ENCODE data around the gene PCSK9.

Gene PCSK9

DNA sequence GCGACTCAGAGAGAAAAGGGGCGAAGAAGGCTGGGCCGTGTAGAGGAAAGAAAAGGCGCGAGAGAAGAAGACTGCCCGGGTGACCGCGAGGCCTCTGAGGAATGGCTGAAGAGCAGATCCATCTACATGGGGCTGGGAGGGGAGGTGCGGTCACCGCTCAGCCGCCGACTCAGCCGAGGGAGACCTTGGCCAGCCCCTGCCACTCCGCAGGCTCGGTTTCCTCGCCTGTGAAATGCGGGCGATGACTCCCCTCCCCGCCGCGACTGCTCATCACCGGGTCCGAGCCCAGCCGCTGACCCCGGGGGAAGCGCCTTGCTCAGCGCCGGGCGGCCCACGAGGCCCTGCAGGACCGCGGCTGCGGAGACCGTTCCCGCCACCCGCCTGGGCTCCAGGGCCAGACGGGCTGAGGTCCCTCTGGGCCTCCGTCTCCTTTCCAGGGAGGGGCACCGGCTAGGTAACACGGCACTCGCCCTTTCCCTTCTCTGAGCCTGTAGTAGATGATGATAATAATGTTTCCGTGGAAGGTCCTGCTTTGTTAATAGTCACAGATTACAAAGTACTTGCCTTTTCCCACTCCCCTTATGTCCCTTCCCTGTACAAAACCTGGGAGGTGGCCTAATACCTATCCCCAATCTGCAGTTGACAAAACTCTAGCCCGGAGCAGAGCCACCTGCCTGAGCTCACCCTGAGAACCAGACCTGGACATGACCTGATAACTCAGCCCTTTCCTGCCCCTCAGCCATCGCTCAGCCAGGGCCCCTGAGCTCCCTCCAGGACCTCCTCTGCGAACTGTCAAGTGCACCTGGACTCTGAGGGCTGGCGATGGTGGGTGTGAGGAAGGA is 42.3 kb upstream of the PCSK9 start:
- Histone ChIP-seq H3K27ac (ENCODE audit: low read depth, low read length) (no peak overlapping the region), H3K4me3 (ENCODE audit: low read depth, low read length) (peak overlapping the region; percentile 62), H3K36me3 (ENCODE audit: control insufficient read depth, insufficient read depth, low read length) (no peaks in the 10 kb centered on the region), H3K4me1 (ENCODE audit: control insufficient read depth, insufficient read depth, low read length) (peaks cover 35% of the 10 kb centered on the region), H3K9me3 (ENCODE audit: control insufficient read depth, insufficient read depth, low read length) (no peaks in the 10 kb centered on the region), H3K27me3 (ENCODE audit: control insufficient read depth, insufficient read depth, low read length) (peaks cover 60% of the 10 kb centered on the region), H3K9ac (ENCODE audit: low read depth, low read length) (no peak overlapping the region)

DNA sequence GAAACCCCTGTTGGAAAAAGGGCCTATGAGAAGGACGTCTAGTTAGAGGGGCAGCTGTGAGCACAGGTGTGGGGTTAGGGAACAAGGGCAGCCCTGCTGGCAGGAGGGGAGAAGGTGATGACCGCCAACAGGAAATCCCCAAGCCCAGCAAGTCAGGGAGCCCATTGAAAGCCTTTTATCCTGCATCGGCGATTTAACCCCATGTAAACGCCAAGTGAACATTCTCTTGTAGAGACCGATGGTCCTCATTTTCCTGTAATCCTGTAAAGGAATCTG is 41.7 kb upstream of the PCSK9 start:
- H3K4me1 ChIP-seq (ENCODE audit: control insufficient read depth, insufficient read depth, low read length), result peaks cover 35% of the 10 kb centered on the region
- H3K27ac ChIP-seq (ENCODE audit: low read depth, low read length), result no peak overlapping the region
- 0 out of 2 replicates have a peak overlapping the region, but pooled peaks have one; percentile 62 for H3K4me3 ChIP-seq (ENCODE audit: low read depth, low read length)
- no peaks in the 10 kb centered on the region for H3K9me3 ChIP-seq (ENCODE audit: control insufficient read depth, insufficient read depth, low read length)
- no peaks in the 10 kb centered on the region for H3K36me3 ChIP-seq (ENCODE audit: control insufficient read depth, insufficient read depth, low read length)
- H3K27me3 ChIP-seq (ENCODE audit: control insufficient read depth, insufficient read depth, low read length), result peaks cover 64% of the 10 kb centered on the region
- no peak overlapping the region for H3K9ac ChIP-seq (ENCODE audit: low read depth, low read length)

DNA sequence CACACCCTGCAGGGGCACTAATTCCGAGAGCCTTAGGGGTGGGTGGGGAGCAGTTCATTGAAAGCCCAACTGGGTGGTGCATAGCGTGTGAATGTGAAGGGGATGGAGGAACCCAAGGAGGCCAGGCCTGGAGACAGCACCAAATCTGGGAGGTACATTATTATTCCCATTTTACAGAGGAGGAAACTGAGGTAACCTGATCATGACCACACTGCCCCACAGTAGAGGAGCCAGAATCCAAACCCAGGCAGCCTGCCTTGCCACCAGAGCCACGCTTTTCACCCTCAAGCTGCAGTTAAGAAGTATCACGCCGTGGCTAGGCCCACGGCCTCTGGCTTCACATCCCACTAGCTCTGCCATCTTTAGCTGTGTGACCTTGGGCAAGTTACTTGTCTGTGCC is 41.2 kb upstream of the PCSK9 start:
- H3K9ac ChIP-seq (ENCODE audit: low read depth, low read length), result no peak overlapping the region
- peaks cover 35% of the 10 kb centered on the region for H3K4me1 ChIP-seq (ENCODE audit: control insufficient read depth, insufficient read depth, low read length)
- no peaks in the 10 kb centered on the region for H3K36me3 ChIP-seq (ENCODE audit: control insufficient read depth, insufficient read depth, low read length)
- no peak overlapping the region for H3K27ac ChIP-seq (ENCODE audit: low read depth, low read length)
- no peaks in the 10 kb centered on the region for H3K9me3 ChIP-seq (ENCODE audit: control insufficient read depth, insufficient read depth, low read length)
- no peak overlapping the region for H3K4me3 ChIP-seq (ENCODE audit: low read depth, low read length)
- peaks cover 65% of the 10 kb centered on the region for H3K27me3 ChIP-seq (ENCODE audit: control insufficient read depth, insufficient read depth, low read length)

DNA sequence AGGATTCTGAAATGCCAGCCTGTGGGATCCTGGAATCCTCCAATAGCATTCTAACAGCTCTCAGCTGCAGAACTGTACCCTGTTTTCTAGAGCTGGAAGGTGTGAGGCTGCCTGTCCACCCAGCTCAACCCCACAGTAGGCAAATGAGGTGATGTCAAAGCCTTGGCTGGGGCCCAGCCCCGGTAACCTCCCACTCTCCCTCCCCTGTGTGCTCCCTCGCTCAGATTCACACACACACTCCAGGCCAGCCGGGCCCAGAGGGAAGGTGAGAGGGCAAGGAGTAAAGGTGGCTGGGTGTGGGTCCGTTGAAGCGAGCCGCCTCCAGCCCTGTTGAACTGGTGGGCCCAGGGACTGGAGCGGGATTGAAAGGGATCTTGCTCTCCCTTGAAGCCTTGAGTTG is 40.7 kb upstream of the PCSK9 start, which contains the start of gene BSND:
TSS of gene BSND (plus strand) at position 257 of the 400 bp plus-strand sequence. CDS start 254 bp downstream, outside the sequence.
- Histone ChIP-seq H3K9ac (ENCODE audit: low read depth, low read length) (no peak within 1 kb of the TSS), H3K4me3 (ENCODE audit: low read depth, low read length) (no peak within 1 kb of the TSS), H3K27me3 (ENCODE audit: control insufficient read depth, insufficient read depth, low read length) (peaks cover 65% of the 10 kb centered on the region), H3K9me3 (ENCODE audit: control insufficient read depth, insufficient read depth, low read length) (no peaks in the 10 kb centered on the region), H3K36me3 (ENCODE audit: control insufficient read depth, insufficient read depth, low read length) (no peaks in the 10 kb centered on the region), H3K27ac (ENCODE audit: low read depth, low read length) (no peak within 1 kb of the TSS), H3K4me1 (ENCODE audit: control insufficient read depth, insufficient read depth, low read length) (peaks cover 35% of the 10 kb centered on the region)

DNA sequence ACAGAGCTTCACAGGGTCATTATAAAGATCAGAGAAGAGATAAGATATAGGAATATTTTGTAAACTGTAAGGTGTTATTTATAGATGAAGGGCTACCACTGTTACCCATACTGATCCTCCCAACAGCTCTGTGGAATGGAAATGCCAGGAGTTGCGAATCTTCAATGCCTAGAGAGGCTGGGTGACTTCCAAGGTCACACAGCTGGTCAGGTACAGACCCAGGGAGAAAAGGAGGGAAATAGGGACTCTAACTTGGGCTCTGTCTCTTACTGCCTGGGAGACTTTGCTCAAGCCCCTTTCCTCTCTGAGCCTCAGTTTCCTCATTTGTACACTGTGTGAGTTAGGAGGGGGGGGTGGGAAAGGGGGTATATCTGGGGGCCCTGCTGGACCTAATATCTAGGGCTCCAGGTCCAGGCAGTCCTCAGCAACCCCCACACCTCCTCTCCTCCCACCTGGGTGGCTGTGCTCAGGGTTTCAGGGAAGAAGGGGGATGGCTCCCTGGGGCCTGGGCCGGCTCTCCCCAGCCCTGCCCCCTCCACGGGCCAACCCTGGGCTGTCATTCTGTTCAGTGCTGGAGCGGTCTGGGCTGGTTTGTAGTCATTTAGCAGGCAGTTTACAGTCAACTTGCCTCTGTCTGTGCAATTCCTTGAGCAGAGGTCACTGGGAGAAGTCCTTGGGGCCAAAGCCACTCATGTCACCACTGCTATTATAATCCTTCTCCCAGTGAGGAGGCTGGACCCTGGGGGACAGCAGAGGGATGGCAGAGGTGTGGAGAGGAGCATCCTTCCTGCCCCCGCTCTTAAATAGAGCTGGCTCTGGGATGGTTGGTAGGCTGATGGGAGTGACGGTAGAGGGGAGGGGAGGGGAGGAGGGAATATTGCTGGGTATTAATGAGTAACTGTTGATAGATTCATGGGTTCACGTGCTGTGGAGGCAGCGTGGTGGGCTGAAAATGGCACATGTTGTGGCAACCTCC is 39.0 kb upstream of the PCSK9 start:
- peaks cover 65% of the 10 kb centered on the region for H3K27me3 ChIP-seq (ENCODE audit: control insufficient read depth, insufficient read depth, low read length)
- H3K9me3 ChIP-seq (ENCODE audit: control insufficient read depth, insufficient read depth, low read length), result no peaks in the 10 kb centered on the region

DNA sequence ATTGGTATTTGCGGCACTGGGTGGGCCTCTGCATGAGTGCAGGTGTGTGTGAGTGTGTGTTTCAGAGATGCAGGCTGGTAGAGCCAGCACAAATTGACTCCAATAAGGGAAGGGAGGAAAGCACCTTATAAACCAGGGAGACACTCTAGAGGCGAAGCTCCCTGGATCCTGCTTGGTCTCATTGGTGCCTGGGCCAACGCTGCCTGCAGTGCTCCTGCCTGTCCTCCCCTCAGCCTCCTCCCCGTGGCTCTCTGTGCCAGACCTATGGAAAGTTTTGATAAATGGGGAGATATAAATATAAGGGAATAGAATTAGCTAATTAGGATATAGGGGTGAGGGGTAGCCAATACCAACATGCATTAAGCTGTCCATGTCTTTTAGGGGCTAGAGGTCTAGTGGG is 38.0 kb upstream of the PCSK9 start:
- peaks cover 58% of the 10 kb centered on the region for H3K27me3 ChIP-seq (ENCODE audit: control insufficient read depth, insufficient read depth, low read length)
- no peak overlapping the region for H3K4me3 ChIP-seq (ENCODE audit: low read depth, low read length)
- no peaks in the 10 kb centered on the region for H3K36me3 ChIP-seq (ENCODE audit: control insufficient read depth, insufficient read depth, low read length)
- H3K9ac ChIP-seq (ENCODE audit: low read depth, low read length), result no peak overlapping the region
- H3K27ac ChIP-seq (ENCODE audit: low read depth, low read length), result no peak overlapping the region
- H3K9me3 ChIP-seq (ENCODE audit: control insufficient read depth, insufficient read depth, low read length), result no peaks in the 10 kb centered on the region
- peaks cover 15% of the 10 kb centered on the region for H3K4me1 ChIP-seq (ENCODE audit: control insufficient read depth, insufficient read depth, low read length)

More for the DNA sequence above, 39.0 kb upstream of the PCSK9 start:
- Histone ChIP-seq H3K4me3 (ENCODE audit: low read depth, low read length) (no peak overlapping the region), H3K27ac (ENCODE audit: low read depth, low read length) (no peak overlapping the region), H3K9ac (ENCODE audit: low read depth, low read length) (no peak overlapping the region), H3K36me3 (ENCODE audit: control insufficient read depth, insufficient read depth, low read length) (no peaks in the 10 kb centered on the region), H3K4me1 (ENCODE audit: control insufficient read depth, insufficient read depth, low read length) (peaks cover 19% of the 10 kb centered on the region)

DNA sequence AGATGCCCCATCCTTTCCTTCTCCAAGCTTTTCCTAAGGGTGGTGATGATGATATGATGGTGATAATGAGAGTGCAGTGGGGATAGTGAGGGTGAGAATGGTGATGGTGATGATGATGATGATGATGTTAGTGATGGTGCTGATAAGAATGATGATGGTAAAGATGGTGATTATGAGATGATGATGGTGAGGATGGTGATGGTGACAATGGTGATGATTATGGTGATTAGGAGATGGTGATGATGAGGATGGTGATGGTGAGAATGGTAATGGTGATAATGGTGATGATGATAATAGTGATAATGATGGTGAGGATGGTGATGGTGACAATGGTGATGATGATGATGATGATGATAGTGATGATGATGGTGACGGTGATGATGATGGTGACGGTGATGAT is 36.7 kb upstream of the PCSK9 start:
- H3K4me1 ChIP-seq (ENCODE audit: control insufficient read depth, insufficient read depth, low read length), result peaks cover 6% of the 10 kb centered on the region; the same call in 1 of the 2 replicates
- no peaks in the 10 kb centered on the region for H3K36me3 ChIP-seq (ENCODE audit: control insufficient read depth, insufficient read depth, low read length)
- no peak overlapping the region for H3K27ac ChIP-seq (ENCODE audit: low read depth, low read length)
- no peaks in the 10 kb centered on the region for H3K9me3 ChIP-seq (ENCODE audit: control insufficient read depth, insufficient read depth, low read length)
- peaks cover 46% of the 10 kb centered on the region for H3K27me3 ChIP-seq (ENCODE audit: control insufficient read depth, insufficient read depth, low read length)
- no peak overlapping the region for H3K4me3 ChIP-seq (ENCODE audit: low read depth, low read length)
- H3K9ac ChIP-seq (ENCODE audit: low read depth, low read length), result no peak overlapping the region

DNA sequence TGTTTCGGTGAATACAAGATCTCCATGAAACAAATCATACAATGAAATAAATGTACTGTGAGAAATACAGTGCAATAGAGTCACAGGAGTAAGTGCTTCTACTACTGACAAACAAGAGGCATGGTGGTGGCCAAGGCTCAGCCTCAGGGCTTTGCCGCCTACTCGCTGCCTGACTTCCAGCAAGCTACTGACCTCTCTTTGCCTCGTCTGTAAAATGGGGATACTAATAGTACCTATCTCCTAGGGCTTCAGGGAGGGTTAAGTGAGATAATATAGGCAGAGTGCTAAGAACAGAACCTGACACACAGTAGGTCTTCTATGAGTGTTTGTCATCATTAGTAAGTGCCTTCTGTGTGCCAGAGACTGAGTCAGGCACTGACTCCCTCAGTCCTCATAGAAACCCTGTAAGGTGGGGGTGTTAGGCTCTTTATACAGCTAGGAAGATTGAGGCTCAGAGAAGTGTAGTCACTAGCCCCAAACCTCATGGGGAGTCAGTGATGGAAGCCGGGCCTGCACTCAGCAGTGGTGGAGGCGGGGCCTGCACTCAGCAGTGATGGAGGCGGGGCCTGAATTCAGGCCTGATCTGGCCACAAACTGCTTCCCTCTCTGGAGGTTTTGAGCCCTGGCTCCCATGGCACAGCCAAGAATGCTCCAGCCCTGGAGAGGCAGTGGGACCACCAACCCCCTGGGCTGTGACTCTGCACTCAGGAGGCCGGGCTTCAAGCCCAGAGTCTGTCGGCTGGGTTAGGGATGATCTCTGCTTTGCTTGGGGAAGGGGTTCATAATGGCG is 33.8 kb upstream of the PCSK9 start:
- no peak overlapping the region for H3K27ac ChIP-seq (ENCODE audit: low read depth, low read length)
- H3K4me3 ChIP-seq (ENCODE audit: low read depth, low read length), result no peak overlapping the region
- H3K9ac ChIP-seq (ENCODE audit: low read depth, low read length), result no peak overlapping the region
- H3K27me3 ChIP-seq (ENCODE audit: control insufficient read depth, insufficient read depth, low read length), result peaks cover 19% of the 10 kb centered on the region
- H3K36me3 ChIP-seq (ENCODE audit: control insufficient read depth, insufficient read depth, low read length), result no peaks in the 10 kb centered on the region
- H3K9me3 ChIP-seq (ENCODE audit: control insufficient read depth, insufficient read depth, low read length), result no peaks in the 10 kb centered on the region
- H3K4me1 ChIP-seq (ENCODE audit: control insufficient read depth, insufficient read depth, low read length), result peaks cover 3% of the 10 kb centered on the region

DNA sequence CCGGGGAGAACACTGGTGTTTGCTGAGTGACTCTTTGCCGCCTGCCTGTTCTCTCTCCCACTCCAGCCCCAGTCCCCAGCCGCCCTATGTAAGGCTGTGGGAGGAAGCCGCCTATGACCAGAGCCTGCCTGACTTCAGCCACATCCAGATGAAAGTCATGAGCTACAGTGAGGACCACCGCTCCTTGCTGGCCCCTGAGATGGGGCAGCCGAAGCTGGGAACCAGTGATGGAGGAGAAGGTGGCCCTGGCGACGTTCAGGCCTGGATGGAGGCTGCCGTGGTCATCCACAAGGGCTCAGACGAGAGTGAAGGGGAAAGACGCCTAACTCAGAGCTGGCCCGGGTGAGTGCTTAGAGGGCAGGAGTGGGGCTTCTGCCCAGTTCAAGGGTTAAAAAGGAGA is 32.4 kb upstream of the PCSK9 start:
- H3K4me3 ChIP-seq (ENCODE audit: low read depth, low read length), result no peak overlapping the region
- no peak overlapping the region for H3K9ac ChIP-seq (ENCODE audit: low read depth, low read length)
- H3K27ac ChIP-seq (ENCODE audit: low read depth, low read length), result no peak overlapping the region
- no peaks in the 10 kb centered on the region for H3K9me3 ChIP-seq (ENCODE audit: control insufficient read depth, insufficient read depth, low read length)
- H3K27me3 ChIP-seq (ENCODE audit: control insufficient read depth, insufficient read depth, low read length), result peaks cover 6% of the 10 kb centered on the region
- no peaks in the 10 kb centered on the region for H3K36me3 ChIP-seq (ENCODE audit: control insufficient read depth, insufficient read depth, low read length)
- H3K4me1 ChIP-seq (ENCODE audit: control insufficient read depth, insufficient read depth, low read length), result peaks cover 15% of the 10 kb centered on the region

DNA sequence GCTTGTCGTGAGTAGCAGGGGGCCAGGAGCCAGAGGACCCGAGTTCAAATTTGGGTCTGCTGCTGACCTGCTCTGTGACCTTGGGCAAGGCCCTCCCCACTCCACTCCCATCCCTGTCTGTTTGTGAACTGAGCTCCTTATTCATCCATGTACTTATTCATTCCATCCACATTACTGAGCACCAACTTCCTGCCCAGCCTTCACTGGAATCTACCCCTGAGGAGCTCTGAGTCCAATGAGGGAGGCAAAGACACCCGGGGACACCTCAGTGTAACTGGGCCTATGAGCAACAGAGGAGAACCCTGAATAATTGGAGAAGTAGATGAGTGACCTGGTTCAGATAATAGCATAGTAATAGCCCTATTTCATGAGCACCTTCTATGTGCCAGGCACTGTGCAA is 31.7 kb upstream of the PCSK9 start:
- H3K4me1 ChIP-seq (ENCODE audit: control insufficient read depth, insufficient read depth, low read length), result peaks cover 15% of the 10 kb centered on the region
- H3K9ac ChIP-seq (ENCODE audit: low read depth, low read length), result no peak overlapping the region
- H3K27ac ChIP-seq (ENCODE audit: low read depth, low read length), result no peak overlapping the region
- H3K4me3 ChIP-seq (ENCODE audit: low read depth, low read length), result no peak overlapping the region
- H3K27me3 ChIP-seq (ENCODE audit: control insufficient read depth, insufficient read depth, low read length), result peaks cover 1% of the 10 kb centered on the region; the same call in 1 of the 2 replicates
- H3K9me3 ChIP-seq (ENCODE audit: control insufficient read depth, insufficient read depth, low read length), result no peaks in the 10 kb centered on the region
- H3K36me3 ChIP-seq (ENCODE audit: control insufficient read depth, insufficient read depth, low read length), result no peaks in the 10 kb centered on the region

Measured in HUES48 (cell line).